Muscle layer of duodenum (tissue), 2 donors: ENCODE data around the gene PLCL2.

Experiments
- H3K27ac ChIP-seq: one replicate; pipeline ENCODE4 v1.7.0; 2013; ENCODE audit warnings: mild to moderate bottlenecking, low read length
- H3K27me3 ChIP-seq: one replicate; pipeline ENCODE4 v1.7.0; 2013; ENCODE audit warnings: low read depth, mild to moderate bottlenecking, control low read depth, low read length
- H3K36me3 ChIP-seq, 2 donors: one replicate each; pipeline ENCODE4 v1.7.0; 2013; ENCODE audit warnings: low read length in 2 of 2, control low read depth in 1 of 2, mild to moderate bottlenecking in 1 of 2; ENCODE audit not compliant: insufficient read depth in 2 of 2, control insufficient read depth in 1 of 2
- H3K4me1 ChIP-seq, 2 donors: one replicate each; pipeline ENCODE4 v1.7.0; 2013; ENCODE audit warnings: low read length in 2 of 2, mild to moderate bottlenecking in 2 of 2, control low read depth in 1 of 2, moderate library complexity in 1 of 2; ENCODE audit not compliant: insufficient read depth in 2 of 2, control insufficient read depth in 1 of 2
- H3K4me3 ChIP-seq, 2 donors: one replicate each; pipeline ENCODE4 v1.7.0; 2013; ENCODE audit warnings: low read length in 2 of 2, low read depth in 1 of 2, mild to moderate bottlenecking in 1 of 2
- H3K9me3 ChIP-seq, 2 donors: one replicate each; pipeline ENCODE4 v1.7.0; 2013; ENCODE audit warnings: low read length in 2 of 2, control low read depth in 1 of 2, mild to moderate bottlenecking in 1 of 2; ENCODE audit not compliant: control insufficient read depth in 1 of 2
- donor health status: healthy.

The PLCL2 gene

GRCh38 chr3:17055374-17056276 lies 170.9 kb downstream of the PLCL2 start:
- Histone ChIP-seq H3K27me3 (no peaks in the 10 kb centered on the region), H3K4me1 (no peaks in the 10 kb centered on the region), H3K4me3 (no peak overlapping the region), H3K27ac (no peak overlapping the region), H3K9me3 (no peaks in the 10 kb centered on the region), H3K36me3 (no peaks in the 10 kb centered on the region)

GRCh38 chr3:17057321-17057720 lies 172.6 kb downstream of the PLCL2 start:
- no peak overlapping the region for H3K4me3 ChIP-seq
- H3K4me1 ChIP-seq, result no peaks in the 10 kb centered on the region
- H3K9me3 ChIP-seq, result no peaks in the 10 kb centered on the region
- no peaks in the 10 kb centered on the region for H3K27me3 ChIP-seq
- H3K27ac ChIP-seq, result no peak overlapping the region
- H3K36me3 ChIP-seq, result no peaks in the 10 kb centered on the region

- Histone ChIP-seq H3K27me3 (no peaks in the 10 kb centered on the region), H3K27ac (no peak overlapping the region), H3K4me1 (no peaks in the 10 kb centered on the region), H3K4me3 (no peak overlapping the region), H3K36me3 (no peaks in the 10 kb centered on the region), H3K9me3 (no peaks in the 10 kb centered on the region)
Measured at GRCh38 chr3:17059989-17060550, 175.3 kb downstream of the PLCL2 start.

- Histone ChIP-seq H3K4me1 (no peaks in the 10 kb centered on the region), H3K36me3 (no peaks in the 10 kb centered on the region), H3K27me3 (no peaks in the 10 kb centered on the region), H3K4me3 (no peak overlapping the region), H3K27ac (no peak overlapping the region), H3K9me3 (no peaks in the 10 kb centered on the region)
Measured at GRCh38 chr3:17061005-17061404, 176.2 kb downstream of the PLCL2 start.

- Histone ChIP-seq H3K36me3 (no peaks in the 10 kb centered on the region), H3K4me1 (no peaks in the 10 kb centered on the region), H3K27me3 (no peaks in the 10 kb centered on the region), H3K4me3 (no peak overlapping the region), H3K9me3 (no peaks in the 10 kb centered on the region), H3K27ac (no peak overlapping the region)
Measured at GRCh38 chr3:17062736-17063135, 178.0 kb downstream of the PLCL2 start.

- no peak overlapping the region for H3K27ac ChIP-seq
- H3K4me3 ChIP-seq, result no peak overlapping the region
- H3K36me3 ChIP-seq, result no peaks in the 10 kb centered on the region
- H3K27me3 ChIP-seq, result no peaks in the 10 kb centered on the region
- H3K4me1 ChIP-seq, result no peaks in the 10 kb centered on the region
- H3K9me3 ChIP-seq, result no peaks in the 10 kb centered on the region
Measured at GRCh38 chr3:17063596-17063995, 178.8 kb downstream of the PLCL2 start.

GRCh38 chr3:17065315-17065714 lies 180.6 kb downstream of the PLCL2 start:
- Histone ChIP-seq H3K9me3 (no peaks in the 10 kb centered on the region), H3K27me3 (no peaks in the 10 kb centered on the region), H3K36me3 (no peaks in the 10 kb centered on the region), H3K27ac (no peak overlapping the region), H3K4me1 (peaks cover 0 to 1% of the 10 kb centered on the region in 2 donors), H3K4me3 (no peak overlapping the region)

- no peak overlapping the region for H3K27ac ChIP-seq
- no peak overlapping the region for H3K4me3 ChIP-seq
- H3K4me1 ChIP-seq, result peaks cover 0 to 4% of the 10 kb centered on the region in 2 donors
- H3K36me3 ChIP-seq, result no peaks in the 10 kb centered on the region
- no peaks in the 10 kb centered on the region for H3K27me3 ChIP-seq
- no peaks in the 10 kb centered on the region for H3K9me3 ChIP-seq
Measured at GRCh38 chr3:17065881-17066280, 181.1 kb downstream of the PLCL2 start.

GRCh38 chr3:17069754-17070153 lies 185.0 kb downstream of the PLCL2 start:
- H3K4me1 ChIP-seq, result peaks cover 0 to 4% of the 10 kb centered on the region in 2 donors
- no peak overlapping the region for H3K27ac ChIP-seq
- no peaks in the 10 kb centered on the region for H3K9me3 ChIP-seq
- H3K36me3 ChIP-seq, result no peaks in the 10 kb centered on the region
- no peaks in the 10 kb centered on the region for H3K27me3 ChIP-seq
- H3K4me3 ChIP-seq, result no peak overlapping the region

GRCh38 chr3:17070161-17070959 lies 185.6 kb downstream of the PLCL2 start:
- Histone ChIP-seq H3K4me1 (peaks cover 0 to 4% of the 10 kb centered on the region in 2 donors), H3K27ac (no peak overlapping the region), H3K4me3 (no peak overlapping the region), H3K36me3 (no peaks in the 10 kb centered on the region), H3K27me3 (no peaks in the 10 kb centered on the region), H3K9me3 (no peaks in the 10 kb centered on the region)

GRCh38 chr3:17074559-17074958 lies 189.8 kb downstream of the PLCL2 start:
- H3K9me3 ChIP-seq, result no peaks in the 10 kb centered on the region
- H3K36me3 ChIP-seq, result no peaks in the 10 kb centered on the region
- H3K27ac ChIP-seq, result no peak overlapping the region
- H3K4me1 ChIP-seq, result peaks cover 0 to 4% of the 10 kb centered on the region in 2 donors
- H3K4me3 ChIP-seq, result no peak overlapping the region
- H3K27me3 ChIP-seq, result no peaks in the 10 kb centered on the region
